GM12878 (cell line): Measurements from ENCODE around the gene IL37.

Experiments
- BACH1 ChIP-seq: fragments of 450-650 bp; IDR thresholded peaks from 2 replicates; pipeline ENCODE4 v1.6.1; 2017; ENCODE audit warnings: mild to moderate bottlenecking, borderline replicate concordance
- FOS ChIP-seq: IDR thresholded peaks from 3 replicates; pipeline ENCODE4 v1.6.1; 2011; ENCODE audit warnings: borderline replicate concordance; ENCODE audit not compliant: insufficient read length; ENCODE audit errors: extremely low read depth
- HDGF ChIP-seq: fragments of 450-650 bp; IDR thresholded peaks from 2 replicates; pipeline ENCODE4 v1.6.1; 2016; ENCODE audit warnings: antibody characterized with exemption
- KDM1A ChIP-seq: fragments of 200-600 bp; sonication (generic); IDR thresholded peaks from 2 replicates; pipeline ENCODE4 v1.6.1; 2016; ENCODE audit warnings: borderline replicate concordance
- REST ChIP-seq: IDR thresholded peaks from 2 replicates; pipeline ENCODE4 v1.6.1; 2012; ENCODE audit warnings: mild to moderate bottlenecking, low read depth, low read length
- RFX5 ChIP-seq: IDR thresholded peaks from 2 replicates; pipeline ENCODE4 v1.6.1; 2011; ENCODE audit warnings: low read depth, low read length, improper control_type of control experiment
- ZNF592 ChIP-seq: fragments of 450-650 bp; IDR thresholded peaks from 2 replicates; pipeline ENCODE4 v1.6.1; 2017; ENCODE audit warnings: mild to moderate bottlenecking, moderate library complexity
- ZZZ3 ChIP-seq: IDR thresholded peaks from 2 replicates; pipeline ENCODE4 v1.6.1; 2011; ENCODE audit warnings: low read depth; ENCODE audit not compliant: control insufficient read depth, insufficient read length
- TF ChIP-seq, protein P1 (sequence below), 3 experiments: IDR thresholded peaks in 2 of 3; conservative IDR thresholded peaks in 1 of 3; 2 replicates each; pipeline ENCODE4 v1.5.1; 2011; ENCODE audit warnings: low read depth in 3 of 3, low read length in 3 of 3, mild to moderate bottlenecking in 3 of 3, control low read depth in 2 of 3, moderate library complexity in 2 of 3, inconsistent platforms in 1 of 3, mixed read lengths in 1 of 3; ENCODE audit not compliant: control insufficient read depth in 2 of 3, insufficient read depth in 1 of 3; ENCODE audit errors: extremely low read depth in 1 of 3

- TF ChIP-seq ZNF592, result no peak
- TF ChIP-seq, protein P1, sequence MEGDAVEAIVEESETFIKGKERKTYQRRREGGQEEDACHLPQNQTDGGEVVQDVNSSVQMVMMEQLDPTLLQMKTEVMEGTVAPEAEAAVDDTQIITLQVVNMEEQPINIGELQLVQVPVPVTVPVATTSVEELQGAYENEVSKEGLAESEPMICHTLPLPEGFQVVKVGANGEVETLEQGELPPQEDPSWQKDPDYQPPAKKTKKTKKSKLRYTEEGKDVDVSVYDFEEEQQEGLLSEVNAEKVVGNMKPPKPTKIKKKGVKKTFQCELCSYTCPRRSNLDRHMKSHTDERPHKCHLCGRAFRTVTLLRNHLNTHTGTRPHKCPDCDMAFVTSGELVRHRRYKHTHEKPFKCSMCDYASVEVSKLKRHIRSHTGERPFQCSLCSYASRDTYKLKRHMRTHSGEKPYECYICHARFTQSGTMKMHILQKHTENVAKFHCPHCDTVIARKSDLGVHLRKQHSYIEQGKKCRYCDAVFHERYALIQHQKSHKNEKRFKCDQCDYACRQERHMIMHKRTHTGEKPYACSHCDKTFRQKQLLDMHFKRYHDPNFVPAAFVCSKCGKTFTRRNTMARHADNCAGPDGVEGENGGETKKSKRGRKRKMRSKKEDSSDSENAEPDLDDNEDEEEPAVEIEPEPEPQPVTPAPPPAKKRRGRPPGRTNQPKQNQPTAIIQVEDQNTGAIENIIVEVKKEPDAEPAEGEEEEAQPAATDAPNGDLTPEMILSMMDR (IDR thresholded peaks at IDR 0.05 in 2 of 3, conservative IDR thresholded peaks at IDR 0.05 in 1 of 3; ENCODE audit: control insufficient read depth in 2 of 3, extremely low read depth in 1 of 3, insufficient read depth in 1 of 3, low read depth in 3 of 3, low read length in 3 of 3), result no peak
- TF ChIP-seq REST, result no peak
- no peak for TF ChIP-seq FOS
- TF ChIP-seq RFX5, result no peak
- no peak for TF ChIP-seq ZZZ3
- no peak for TF ChIP-seq KDM1A
- TF ChIP-seq BACH1, result no peak
- no peak for TF ChIP-seq HDGF
Observed at GRCh38 chr2:112910219-112910618, 746 bp upstream of the IL37 start.
